GM19397 (cell line): ENCODE data around the gene SPATS2.
"Not testable (repeated sequence)": the region's sequence is repeated elsewhere in the genome, so short reads cannot be mapped to it uniquely, and the experiment has no call there.

ENCODE experiments used
- ATAC-seq: cut with Tn5 transposase; IDR thresholded peaks from one replicate; pipeline ENCODE4 v1.9.1; 2021; ENCODE audit warnings: mild to moderate bottlenecking, moderate library complexity; ENCODE audit not compliant: unreplicated experiment

SPATS2 gene

DNA sequence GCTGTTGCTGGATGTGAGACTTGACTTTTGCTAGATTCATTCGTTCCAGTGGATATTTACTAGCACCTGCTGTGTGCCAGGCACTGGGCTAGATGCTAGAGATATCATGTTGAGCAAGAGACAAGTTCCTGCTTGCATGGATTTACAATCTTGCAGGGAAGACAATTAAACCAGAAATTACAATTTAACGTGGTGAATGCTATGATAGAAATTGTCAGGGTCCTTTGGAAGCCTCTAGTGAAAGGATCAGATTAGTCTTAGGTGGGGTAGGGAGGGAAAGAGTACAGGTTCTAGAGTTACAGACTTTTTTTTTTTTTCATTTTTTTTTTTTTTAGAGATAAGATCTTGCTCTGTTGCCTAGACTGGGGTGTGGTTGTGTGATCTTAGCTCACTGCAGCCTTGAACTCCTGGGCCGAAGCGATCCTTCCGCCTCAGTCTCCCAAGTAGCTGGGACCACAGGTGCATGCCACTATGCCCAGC, 36.7 kb downstream of the SPATS2 start:
- no peak for ATAC-seq

GRCh38 chr12:49404956-49405355, 37.7 kb downstream of the SPATS2 start:
- ATAC-seq, result no peak

DNA sequence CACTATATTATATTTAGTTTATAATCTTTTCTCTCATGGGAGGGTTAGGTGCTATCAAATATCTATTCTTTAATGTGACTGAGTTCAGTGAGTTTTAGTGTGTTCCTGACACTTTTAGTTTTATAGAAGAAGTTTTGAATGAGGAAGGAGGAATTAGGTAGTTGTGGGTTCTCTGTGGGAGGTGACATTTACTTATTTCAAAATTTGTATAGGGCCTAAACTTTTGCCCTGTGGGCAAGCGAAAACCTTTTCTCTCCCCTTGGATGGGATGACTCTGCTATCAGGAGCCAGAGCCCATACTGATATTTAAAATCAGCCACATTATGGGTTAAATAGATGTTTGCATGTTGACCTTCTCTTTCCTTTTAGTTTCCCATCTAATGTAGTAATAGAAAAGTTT, 43.6 kb downstream of the SPATS2 start:
- no peak for ATAC-seq

- ATAC-seq, result no peak
Measured at GRCh38 chr12:49413010-49413409, 45.7 kb downstream of the SPATS2 start.

DNA sequence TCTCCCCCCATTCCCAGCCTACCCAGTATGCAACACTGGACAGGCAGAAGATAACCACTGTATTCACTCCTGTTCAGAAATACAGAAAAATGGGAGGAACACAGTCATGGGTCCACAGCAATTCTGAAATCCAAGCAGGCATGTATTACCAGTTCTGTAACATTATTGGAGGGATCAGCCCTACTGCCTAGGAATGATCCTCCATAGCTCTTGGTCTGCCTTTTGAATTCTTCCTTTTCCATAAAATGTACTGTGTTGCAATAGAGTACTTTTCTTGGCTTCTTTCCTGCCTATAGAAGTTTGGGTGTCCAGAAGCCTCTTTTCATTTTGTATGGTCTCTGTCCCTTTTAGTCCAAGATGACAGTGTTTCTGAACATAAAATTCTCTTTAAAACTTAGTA, 46.5 kb downstream of the SPATS2 start:
- no peak for ATAC-seq

GRCh38 chr12:49414364-49414763, 47.1 kb downstream of the SPATS2 start:
- ATAC-seq, result no peak

- no peak for ATAC-seq
Measured at GRCh38 chr12:49415521-49415970, 48.3 kb downstream of the SPATS2 start.

GRCh38 chr12:49416892-49417291, 49.6 kb downstream of the SPATS2 start:
- ATAC-seq, result no peak

DNA sequence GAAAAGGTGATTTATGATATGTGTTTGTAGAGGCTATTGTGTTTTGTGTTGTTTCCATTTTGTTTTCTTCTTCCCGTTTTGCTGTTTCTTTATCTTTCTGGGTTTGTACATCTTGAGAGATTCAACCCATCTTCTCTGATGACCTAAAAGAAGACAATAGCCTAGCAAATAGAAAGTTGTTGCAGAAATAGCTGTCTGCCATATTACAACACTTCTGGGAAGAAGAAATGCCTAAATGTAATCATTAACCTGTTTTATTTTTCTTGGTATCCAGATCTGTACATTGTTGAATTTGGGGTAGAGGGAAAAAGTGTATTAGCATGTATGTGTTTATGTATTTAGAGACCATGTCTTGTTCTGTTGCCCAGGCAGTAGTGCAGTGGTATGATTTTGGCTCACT, 50.3 kb downstream of the SPATS2 start:
- ATAC-seq, result no peak

- no peak for ATAC-seq
Measured at GRCh38 chr12:49420556-49420955, 53.3 kb downstream of the SPATS2 start.

DNA sequence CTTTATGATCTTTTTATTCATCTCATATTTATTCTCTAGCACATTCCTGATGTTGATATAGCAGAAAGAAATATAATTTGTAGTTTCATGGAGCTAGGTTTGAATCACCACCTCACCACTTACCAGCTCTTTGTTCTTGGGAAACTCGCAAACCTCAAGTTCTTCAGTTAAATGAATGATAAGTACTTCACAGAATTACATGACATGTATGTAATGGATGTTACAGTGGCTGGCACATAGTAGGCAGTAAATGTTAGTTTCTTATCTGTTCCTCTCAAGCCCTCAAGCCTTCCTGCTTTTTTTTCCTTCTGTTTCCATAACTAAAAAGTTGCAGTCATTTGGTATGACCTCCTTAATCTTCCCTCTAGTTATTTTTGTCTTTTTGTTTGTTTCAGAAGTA, 54.9 kb downstream of the SPATS2 start:
- no peak for ATAC-seq

GRCh38 chr12:49428793-49429192, 61.5 kb downstream of the SPATS2 start:
- ATAC-seq, result no peak

DNA sequence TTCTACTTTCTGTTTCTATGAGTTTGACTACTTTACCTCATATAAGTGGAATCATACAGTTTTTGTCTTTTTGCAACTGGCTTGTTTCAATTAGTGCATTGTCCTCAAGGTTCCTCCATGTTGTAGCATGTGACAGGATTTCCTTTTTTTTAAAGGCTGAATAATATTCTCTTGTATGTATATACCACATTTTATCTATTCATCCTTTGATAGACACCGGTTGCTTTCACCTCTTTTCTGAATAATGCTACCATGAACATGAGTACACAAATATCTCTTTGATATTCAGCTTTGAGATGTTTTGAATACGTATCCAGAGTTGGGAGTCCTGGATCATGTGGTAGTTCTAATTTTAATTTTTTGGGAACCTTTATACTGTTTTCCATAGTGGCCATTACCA, 65.4 kb downstream of the SPATS2 start:
- no peak for ATAC-seq

DNA sequence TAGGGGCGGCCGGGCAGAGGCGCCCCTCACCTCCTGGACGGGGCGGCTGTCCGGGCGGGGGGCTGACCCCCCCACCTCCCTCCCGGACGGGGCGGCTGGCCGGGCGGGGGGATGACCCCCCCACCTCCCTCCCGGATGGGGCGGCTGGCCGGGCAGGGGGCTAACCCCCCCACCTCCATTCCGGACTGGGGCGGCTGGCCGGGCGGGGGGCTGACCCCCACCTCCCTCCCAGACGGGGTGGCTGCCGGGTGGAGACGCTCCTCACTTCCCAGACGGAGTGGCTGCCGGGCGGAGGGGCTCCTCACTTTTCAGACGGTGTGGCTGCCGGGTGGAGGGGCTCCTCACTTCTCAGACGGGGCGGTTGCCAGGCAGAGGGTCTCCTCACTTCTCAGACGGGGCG, 69.5 kb downstream of the SPATS2 start:
- not testable (repeated sequence) for ATAC-seq

GRCh38 chr12:49439042-49439441, 71.8 kb downstream of the SPATS2 start:
- ATAC-seq, result no peak

GRCh38 chr12:49440035-49440434, 72.8 kb downstream of the SPATS2 start:
- no peak for ATAC-seq

DNA sequence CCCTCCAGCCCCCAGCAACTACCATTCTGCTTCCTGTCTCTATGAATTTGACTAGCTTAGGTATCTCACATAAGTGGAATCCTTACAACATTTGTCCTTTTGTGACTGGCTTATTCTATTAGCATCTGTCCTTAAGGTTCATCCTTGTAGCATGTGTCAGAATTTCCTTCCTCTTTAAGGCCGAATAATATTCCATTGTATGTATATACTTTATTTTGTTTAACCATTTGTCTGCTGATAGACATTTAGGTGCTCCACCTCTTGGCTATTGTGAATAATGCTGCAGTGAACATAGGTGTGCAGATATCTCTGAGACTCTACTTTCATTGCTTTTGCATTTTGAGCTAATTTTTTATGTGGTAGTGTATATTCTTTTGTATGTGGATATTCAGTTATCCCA, 75.7 kb downstream of the SPATS2 start:
- ATAC-seq, result no peak

- ATAC-seq, result no peak
Measured at GRCh38 chr12:49446571-49446970, 79.3 kb downstream of the SPATS2 start.

DNA sequence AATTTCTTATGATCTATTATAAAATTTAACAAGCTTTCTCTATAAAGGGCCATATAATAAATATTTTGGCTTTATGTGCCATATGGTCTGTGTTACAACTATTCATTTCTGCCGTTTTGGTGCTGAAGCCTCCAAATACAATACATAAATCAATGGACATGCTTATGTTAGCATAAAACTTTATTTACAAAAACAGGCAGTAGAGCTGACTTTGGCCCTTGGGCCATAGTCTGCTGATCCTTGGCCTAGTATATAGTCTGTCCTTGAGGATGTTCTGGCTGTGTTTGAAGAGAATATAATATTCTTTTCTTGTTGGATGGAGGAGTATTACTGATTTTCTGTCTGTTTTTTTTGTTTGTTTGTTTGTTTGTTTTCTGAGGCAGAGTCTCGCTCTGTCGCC, 81.6 kb downstream of the SPATS2 start:
- no peak for ATAC-seq

DNA sequence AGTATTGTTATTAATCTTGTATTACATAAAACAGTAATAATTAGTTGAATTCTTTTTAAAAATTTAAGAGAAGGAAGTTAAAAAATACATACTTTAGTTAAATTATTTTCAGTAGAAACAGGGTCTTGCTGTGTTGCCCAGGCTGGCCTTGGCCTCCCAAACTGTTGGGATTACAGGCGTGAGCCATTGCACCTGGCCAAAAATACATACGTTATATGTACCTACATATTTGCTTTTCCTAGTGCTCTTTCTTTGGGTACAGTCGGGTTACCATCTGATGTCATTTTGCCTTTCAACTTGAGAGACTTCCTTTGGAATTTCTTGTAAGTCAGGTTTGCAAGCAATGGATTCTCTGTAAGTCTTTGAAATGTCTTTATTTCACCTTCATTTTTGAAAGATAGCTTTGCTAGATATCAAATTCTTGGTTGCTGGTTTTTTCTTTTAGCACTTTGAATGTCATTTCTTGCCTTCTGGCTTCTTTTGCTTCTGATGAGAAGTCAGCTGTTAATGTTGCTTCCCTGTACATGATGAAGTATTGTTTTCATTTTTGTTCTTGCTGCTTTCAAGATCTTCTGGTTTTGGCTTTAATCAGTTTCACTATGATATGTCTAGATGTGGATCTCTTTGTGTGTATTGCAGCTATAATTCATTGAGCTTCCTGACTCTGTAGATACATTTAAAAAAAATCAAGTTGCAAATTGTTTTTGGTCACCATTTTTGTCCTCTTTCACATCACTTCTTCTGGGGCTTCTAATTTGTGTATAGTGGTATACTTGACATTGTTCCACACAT, 84.4 kb downstream of the SPATS2 start:
- no peak for ATAC-seq

DNA sequence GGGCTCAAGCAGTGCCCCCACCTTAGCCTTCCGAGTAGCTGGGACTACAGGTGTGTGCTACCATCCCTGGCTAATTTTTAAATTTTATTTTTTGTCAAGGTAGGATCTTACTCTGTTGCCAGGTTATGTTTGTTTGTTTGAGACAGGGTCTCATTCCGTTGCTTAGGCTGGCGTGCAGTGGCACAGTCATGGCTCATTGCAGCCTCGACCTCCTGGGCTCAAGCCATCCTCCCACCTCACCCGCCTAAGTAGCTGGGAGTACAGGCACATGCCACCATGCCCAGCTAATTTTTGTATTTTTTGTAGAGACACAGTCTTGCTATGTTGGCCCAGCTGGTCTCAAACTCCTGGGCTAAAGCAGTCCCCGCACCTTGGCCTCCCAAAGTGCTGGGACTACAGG, 88.2 kb downstream of the SPATS2 start:
- no peak for ATAC-seq

GRCh38 chr12:49456131-49456679, 88.9 kb downstream of the SPATS2 start:
- no peak for ATAC-seq

GRCh38 chr12:49458816-49459215, 91.6 kb downstream of the SPATS2 start:
- ATAC-seq, result no peak
